NCI-H146 treated with DMSO at 0.1 percent for 48 hours (cell line): Measurements from ENCODE around the gene RNFT2.

Experiments
- DNase-seq: peaks from one replicate; lab custom pipeline; 2025; ENCODE audit not compliant: unreplicated experiment; lab: John Stamatoyannopoulos, UW

RNFT2 gene

GRCh38 chr12:116878567-116879508 lies 140.7 kb downstream of the RNFT2 start:
- no peak for DNase-seq

- no peak for DNase-seq
Observed at GRCh38 chr12:116879509-116880212, 141.5 kb downstream of the RNFT2 start.

GRCh38 chr12:116880213-116880816 lies 142.2 kb downstream of the RNFT2 start:
- DNase-seq = no peak

- DNase-seq = peak; percentile 73
Observed at GRCh38 chr12:116880817-116881324, 142.8 kb downstream of the RNFT2 start.

- DNase-seq = peak; percentile 73
Observed at GRCh38 chr12:116881325-116881876, 143.3 kb downstream of the RNFT2 start, which contains the start of gene HRK. Gene HRK (minus strand): TSS chr12:116881441. CDS start chr12:116881307, 134 bp downstream.

- no peak for DNase-seq
Observed at GRCh38 chr12:116881877-116882507, 143.9 kb downstream of the RNFT2 start.

- peak; percentile 23 for DNase-seq
Observed at GRCh38 chr12:116882742-116883141, 144.6 kb downstream of the RNFT2 start.

GRCh38 chr12:116884871-116885270 lies 146.8 kb downstream of the RNFT2 start:
- no peak for DNase-seq

- DNase-seq = no peak
Observed at GRCh38 chr12:116885491-116885890, 147.4 kb downstream of the RNFT2 start.

GRCh38 chr12:116887244-116887643 lies 149.1 kb downstream of the RNFT2 start:
- DNase-seq = no peak

- peak; percentile 22 for DNase-seq
Observed at GRCh38 chr12:116887897-116888296, 149.8 kb downstream of the RNFT2 start.

- no peak for DNase-seq
Observed at GRCh38 chr12:116890330-116890729, 152.2 kb downstream of the RNFT2 start.

- DNase-seq = no peak
Observed at GRCh38 chr12:116891019-116891418, 152.9 kb downstream of the RNFT2 start.

- DNase-seq = no peak
Observed at GRCh38 chr12:116892349-116893140, 154.4 kb downstream of the RNFT2 start.

- DNase-seq = no peak
Observed at GRCh38 chr12:116894913-116895312, 156.8 kb downstream of the RNFT2 start.

GRCh38 chr12:116896411-116896924 lies 158.4 kb downstream of the RNFT2 start:
- DNase-seq = no peak

GRCh38 chr12:116897476-116897875 lies 159.4 kb downstream of the RNFT2 start:
- no peak for DNase-seq

GRCh38 chr12:116898669-116899068 lies 160.6 kb downstream of the RNFT2 start:
- DNase-seq = no peak

- no peak for DNase-seq
Observed at GRCh38 chr12:116901612-116902011, 163.5 kb downstream of the RNFT2 start.
